AG09319 (cell line): ENCODE results near the gene RAI1.

ENCODE experiments used
- DNase-seq: peaks from one replicate; pipeline ENCODE4 v3.0.0-alpha.2; 2010; ENCODE audit warnings: low read depth; ENCODE audit errors: extremely low read depth
- CTCF ChIP-seq: IDR thresholded peaks from 2 replicates; pipeline ENCODE4 v1.5.1; 2011; ENCODE audit warnings: low read depth, mild to moderate bottlenecking, inconsistent platforms, low read length, moderate library complexity

The RAI1 gene

GRCh38 chr17:17719199-17719940, 38.1 kb downstream of the RAI1 start:
- DNase-seq = no peak
- no peak for TF ChIP-seq CTCF

- no peak for DNase-seq
- TF ChIP-seq CTCF = no peak
Observed at GRCh38 chr17:17719966-17720543, 38.8 kb downstream of the RAI1 start.

- no peak for TF ChIP-seq CTCF
- no peak for DNase-seq
Observed at GRCh38 chr17:17721140-17721668, 39.9 kb downstream of the RAI1 start.

- DNase-seq = no peak
- TF ChIP-seq CTCF = no peak
Observed at GRCh38 chr17:17722081-17722905, 41.0 kb downstream of the RAI1 start.

GRCh38 chr17:17722906-17723353, 41.7 kb downstream of the RAI1 start:
- no peak for TF ChIP-seq CTCF
- DNase-seq = no peak

GRCh38 chr17:17723354-17724261, 42.4 kb downstream of the RAI1 start:
- no peak for DNase-seq
- no peak for TF ChIP-seq CTCF
